ENCODE data around the gene PNRC1. TPM values are rescaled to one million over a fixed set of nuclear protein-coding genes. Genes with fewer than 3 reads are reported as not detected.
A peak's percentile ranks its signal among the peaks of the same experiment; 100 is the strongest.
"Not testable (repeated sequence)": the region's sequence is repeated elsewhere in the genome, so short reads cannot be mapped to it uniquely, and the experiment has no call there.

PNRC1 gene
- total RNA-seq, 1 donor: 46.2 TPM

DNA sequence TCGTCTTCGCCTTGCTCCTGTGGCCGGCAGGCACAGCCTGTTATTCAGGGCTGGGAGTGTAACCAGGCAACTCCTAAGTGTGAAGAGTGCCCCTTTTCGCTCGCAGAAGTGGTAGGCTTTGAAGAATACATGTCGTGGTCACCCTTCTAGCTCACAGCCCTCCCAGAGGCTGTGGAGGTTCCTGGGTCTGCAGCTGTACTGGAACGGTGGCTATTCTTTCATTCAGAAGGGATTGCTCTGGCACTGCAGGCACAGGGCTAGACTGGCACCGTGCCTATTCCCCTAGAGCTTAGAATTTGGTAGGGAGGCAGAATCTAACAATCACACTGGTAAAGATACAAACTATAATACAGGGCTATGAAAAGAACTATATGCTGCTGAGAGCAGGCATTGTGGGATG is 38.4 kb downstream of the PNRC1 start:
- TF ChIP-seq, protein P1, sequence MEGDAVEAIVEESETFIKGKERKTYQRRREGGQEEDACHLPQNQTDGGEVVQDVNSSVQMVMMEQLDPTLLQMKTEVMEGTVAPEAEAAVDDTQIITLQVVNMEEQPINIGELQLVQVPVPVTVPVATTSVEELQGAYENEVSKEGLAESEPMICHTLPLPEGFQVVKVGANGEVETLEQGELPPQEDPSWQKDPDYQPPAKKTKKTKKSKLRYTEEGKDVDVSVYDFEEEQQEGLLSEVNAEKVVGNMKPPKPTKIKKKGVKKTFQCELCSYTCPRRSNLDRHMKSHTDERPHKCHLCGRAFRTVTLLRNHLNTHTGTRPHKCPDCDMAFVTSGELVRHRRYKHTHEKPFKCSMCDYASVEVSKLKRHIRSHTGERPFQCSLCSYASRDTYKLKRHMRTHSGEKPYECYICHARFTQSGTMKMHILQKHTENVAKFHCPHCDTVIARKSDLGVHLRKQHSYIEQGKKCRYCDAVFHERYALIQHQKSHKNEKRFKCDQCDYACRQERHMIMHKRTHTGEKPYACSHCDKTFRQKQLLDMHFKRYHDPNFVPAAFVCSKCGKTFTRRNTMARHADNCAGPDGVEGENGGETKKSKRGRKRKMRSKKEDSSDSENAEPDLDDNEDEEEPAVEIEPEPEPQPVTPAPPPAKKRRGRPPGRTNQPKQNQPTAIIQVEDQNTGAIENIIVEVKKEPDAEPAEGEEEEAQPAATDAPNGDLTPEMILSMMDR (IDR thresholded peaks at IDR 0.05; ENCODE audit: insufficient read depth, low read depth, low read length): no peak
- no peak overlapping the region for H3K4me3 ChIP-seq (ENCODE audit: low read depth, low read length)
- DNase-seq (ENCODE audit: low read depth): no peak

DNA sequence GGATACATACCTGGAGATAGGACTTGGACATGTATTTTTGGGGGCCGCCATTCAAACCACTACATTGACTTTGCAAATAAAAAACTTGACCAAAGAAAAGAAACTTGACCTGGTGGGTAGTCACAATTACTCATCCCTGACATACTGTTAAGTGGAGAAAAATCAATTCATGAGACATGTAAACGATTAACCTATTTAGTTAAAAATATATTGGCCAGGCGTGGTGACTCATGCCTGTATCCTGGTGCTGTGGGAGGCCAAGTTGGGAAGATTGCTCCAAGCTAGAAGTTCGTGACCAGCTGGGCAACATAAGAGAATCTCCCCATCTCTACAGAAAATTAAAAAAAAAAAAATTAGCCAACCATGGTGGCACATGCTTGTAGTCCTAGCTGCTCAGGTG is 39.8 kb downstream of the PNRC1 start:
- no peak overlapping the region for H3K4me3 ChIP-seq (ENCODE audit: low read depth, low read length)
- TF ChIP-seq, protein P1 (IDR thresholded peaks at IDR 0.05; ENCODE audit: insufficient read depth, low read depth, low read length): no peak
- DNase-seq (ENCODE audit: low read depth): no peak

DNA sequence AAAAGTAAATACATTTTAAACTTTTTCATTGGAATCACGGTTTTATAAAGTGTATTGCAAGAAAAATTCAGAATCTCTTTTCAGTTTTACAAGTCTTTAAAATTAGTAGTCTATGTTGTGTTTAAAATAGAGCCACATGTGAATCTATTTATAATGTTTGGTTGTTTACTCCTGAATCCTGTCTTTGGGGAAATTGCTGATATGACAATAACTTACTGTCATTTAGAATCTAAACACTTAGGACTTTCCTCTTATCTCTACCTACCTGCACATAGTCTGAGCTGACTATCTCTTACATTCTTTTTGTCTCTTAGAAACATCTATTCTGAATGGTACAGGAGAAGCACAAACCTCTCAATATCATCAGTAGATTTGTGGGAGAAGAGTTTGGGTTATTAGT is 41.4 kb downstream of the PNRC1 start:
- TF ChIP-seq, protein P1 (IDR thresholded peaks at IDR 0.05; ENCODE audit: insufficient read depth, low read depth, low read length): no peak
- no peak overlapping the region for H3K4me3 ChIP-seq (ENCODE audit: low read depth, low read length)
- no peak for DNase-seq (ENCODE audit: low read depth)

DNA sequence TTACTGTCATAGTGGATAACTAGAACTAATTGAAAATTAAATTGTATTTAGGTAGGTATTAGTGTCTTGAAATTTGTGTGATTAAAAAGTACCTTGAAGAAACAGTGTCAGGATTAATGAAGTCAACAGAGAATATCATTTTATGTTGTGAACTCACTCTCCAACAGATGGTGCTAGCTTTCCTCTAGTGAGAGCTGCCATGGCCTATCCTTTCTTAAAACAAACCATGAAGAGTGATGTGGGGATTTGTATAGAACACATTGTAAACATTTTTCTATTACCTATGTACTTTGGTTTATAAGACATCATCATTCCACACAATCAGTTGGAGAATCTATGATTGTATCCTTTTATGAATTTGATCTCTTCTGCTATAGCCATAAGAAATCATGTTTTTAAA is 42.1 kb downstream of the PNRC1 start:
- H3K4me3 ChIP-seq (ENCODE audit: low read depth, low read length): no peak overlapping the region
- TF ChIP-seq, protein P1 (IDR thresholded peaks at IDR 0.05; ENCODE audit: insufficient read depth, low read depth, low read length): peak; percentile 58
- DNase-seq (ENCODE audit: low read depth): peak; percentile 48

DNA sequence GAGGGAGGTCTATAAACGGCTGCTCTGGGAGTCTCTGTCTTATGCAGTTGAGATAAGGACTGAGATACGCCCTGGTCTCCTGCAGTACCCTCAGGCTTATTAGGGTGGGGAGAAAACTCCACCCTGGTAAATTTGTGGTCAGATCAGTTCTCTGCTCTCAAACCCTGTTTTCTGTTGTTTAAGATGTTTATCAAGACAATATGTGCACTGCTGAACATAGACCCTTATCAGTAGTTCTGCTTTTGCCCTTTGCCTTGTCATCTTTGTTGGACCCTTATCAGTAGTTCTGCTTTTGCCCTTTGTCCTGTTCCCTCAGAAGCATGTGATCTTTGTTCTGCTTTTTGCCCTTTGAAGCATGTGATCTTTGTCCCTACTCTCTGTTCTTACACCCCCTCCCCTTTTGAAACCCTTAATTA is 47.7 kb downstream of the PNRC1 start:
- H3K4me3 ChIP-seq (ENCODE audit: low read depth, low read length); DNase-seq (ENCODE audit: low read depth): not testable (repeated sequence)

DNA sequence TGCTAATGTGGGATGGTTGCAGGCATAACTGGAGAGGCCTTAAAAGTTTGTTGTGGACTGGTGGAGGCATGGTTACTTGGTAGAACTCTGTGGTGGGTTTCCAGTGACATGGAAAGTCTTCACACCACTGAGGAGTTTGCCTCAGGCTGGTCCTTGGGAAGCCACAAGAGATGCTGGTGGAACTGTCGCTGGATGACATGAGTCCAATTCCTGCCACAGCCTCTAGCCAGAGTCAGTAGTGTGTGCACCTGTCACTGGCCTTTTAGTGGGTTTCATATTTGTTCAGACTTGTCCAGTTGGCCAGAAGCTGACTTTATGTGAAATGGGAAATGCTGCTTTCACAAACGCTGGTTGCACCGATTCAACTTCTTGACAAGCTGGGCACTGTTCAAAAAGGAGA is 51.0 kb downstream of the PNRC1 start:
- TF ChIP-seq, protein P1 (IDR thresholded peaks at IDR 0.05; ENCODE audit: insufficient read depth, low read depth, low read length): no peak
- DNase-seq (ENCODE audit: low read depth): no peak
- H3K4me3 ChIP-seq (ENCODE audit: low read depth, low read length): no peak overlapping the region

DNA sequence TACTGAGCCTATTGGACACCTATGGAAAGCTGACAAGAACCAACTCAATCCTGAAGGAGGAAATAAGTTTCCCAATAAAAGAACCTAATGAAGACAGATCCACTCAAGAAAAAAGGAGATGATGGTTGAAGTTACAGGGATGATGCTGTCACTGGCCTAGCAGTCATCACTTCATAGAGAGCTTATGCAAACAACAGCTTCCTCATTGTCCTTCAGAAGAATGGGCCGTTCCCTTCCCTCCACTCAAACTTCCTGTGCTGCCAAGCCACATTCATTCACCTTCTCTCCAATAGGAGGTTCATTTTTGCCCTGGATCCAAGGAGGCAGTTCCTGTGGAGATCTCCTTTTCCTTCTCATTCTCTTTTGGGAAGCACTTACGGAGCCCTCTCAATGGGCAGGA is 51.5 kb downstream of the PNRC1 start:
- H3K4me3 ChIP-seq (ENCODE audit: low read depth, low read length): no peak overlapping the region
- no peak for DNase-seq (ENCODE audit: low read depth)
- TF ChIP-seq, protein P1 (IDR thresholded peaks at IDR 0.05; ENCODE audit: insufficient read depth, low read depth, low read length): no peak
